Heart left ventricle (tissue), 13 donors: Measurements from ENCODE around the gene PHKB.

Source experiments
- POLR2A ChIP-seq, 2 donors: fragments of 450-650 bp; IDR thresholded peaks; one replicate each; pipeline ENCODE4 v1.6.1; 2017; ENCODE audit warnings: antibody characterized with exemption in 2 of 2, mild to moderate bottlenecking in 2 of 2, moderate library complexity in 2 of 2
- TF ChIP-seq, protein P1 (sequence below), 12 donors: fragments of 200-600 bp; sonication (generic) in 4 of 12; IDR thresholded peaks; one replicate each; pipeline versions ENCODE4 v1.5.0 to v1.8.0; 2018 to 2022; ENCODE audit warnings: antibody characterized with exemption in 12 of 12, mild to moderate bottlenecking in 5 of 12
- donor health status: ischemic (EF 13 %, LVEDD 7.1; RV severe dilation, severe dysfunction).
- donor health status: DM: no; HTN: yes; CAD: no.
- donor health status: DM: no; HTN: no; CAD: no.
- donor health status: ischemic (EF 25% LVEDD 6.9; RV normal size, moderate dysfunction).
- donor health status: ischemic (EF 25% LVEDD 5.7; RV mildly dilated, moderate dysfunction).
- donor health status: ischemic (EF 35%, LVEDD 5.7; RV mildly dilated, moderate dysfunction).
- donor health status: nonischemic (EF 11% LVEDD 7.7; RV severe dilation, severe dysfunction).
- donor health status: DM: yes; HTN: yes; CAD: no.
- donor health status: PGD.
- donor health status: ischemic (EF 29% LVEDD 5.4; RV normal size, mild dysfunction).
- donor health status: nonischemic (EF 23%, LVEDD 6.1; RV moderate dilation, normal function).

DNA sequence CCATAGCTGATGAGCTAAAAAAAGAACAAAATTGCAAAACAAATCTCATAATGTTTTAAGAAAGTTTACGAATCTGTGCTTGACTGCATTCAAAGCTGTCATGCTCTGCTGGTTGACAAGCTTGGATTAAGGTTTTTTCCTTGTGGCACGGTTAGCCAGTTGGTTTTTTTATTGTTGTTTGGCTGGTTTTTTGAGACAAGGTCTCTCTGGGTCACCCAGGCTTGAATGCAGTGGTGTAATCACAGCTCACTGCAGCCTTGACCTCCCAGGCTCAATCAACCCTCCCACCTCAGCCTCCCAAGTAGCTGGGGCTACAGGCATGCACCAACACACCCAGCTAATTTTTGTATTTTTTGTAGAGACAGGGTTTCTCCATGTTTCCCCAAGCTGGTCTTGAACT lies 45.7 kb downstream of the PHKB start:
- TF ChIP-seq, protein P1, sequence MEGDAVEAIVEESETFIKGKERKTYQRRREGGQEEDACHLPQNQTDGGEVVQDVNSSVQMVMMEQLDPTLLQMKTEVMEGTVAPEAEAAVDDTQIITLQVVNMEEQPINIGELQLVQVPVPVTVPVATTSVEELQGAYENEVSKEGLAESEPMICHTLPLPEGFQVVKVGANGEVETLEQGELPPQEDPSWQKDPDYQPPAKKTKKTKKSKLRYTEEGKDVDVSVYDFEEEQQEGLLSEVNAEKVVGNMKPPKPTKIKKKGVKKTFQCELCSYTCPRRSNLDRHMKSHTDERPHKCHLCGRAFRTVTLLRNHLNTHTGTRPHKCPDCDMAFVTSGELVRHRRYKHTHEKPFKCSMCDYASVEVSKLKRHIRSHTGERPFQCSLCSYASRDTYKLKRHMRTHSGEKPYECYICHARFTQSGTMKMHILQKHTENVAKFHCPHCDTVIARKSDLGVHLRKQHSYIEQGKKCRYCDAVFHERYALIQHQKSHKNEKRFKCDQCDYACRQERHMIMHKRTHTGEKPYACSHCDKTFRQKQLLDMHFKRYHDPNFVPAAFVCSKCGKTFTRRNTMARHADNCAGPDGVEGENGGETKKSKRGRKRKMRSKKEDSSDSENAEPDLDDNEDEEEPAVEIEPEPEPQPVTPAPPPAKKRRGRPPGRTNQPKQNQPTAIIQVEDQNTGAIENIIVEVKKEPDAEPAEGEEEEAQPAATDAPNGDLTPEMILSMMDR (IDR thresholded peaks at IDR 0.05) = no peak
- no peak for TF ChIP-seq POLR2A (IDR thresholded peaks at IDR 0.05)
